K562 (cell line): ENCODE results near the gene ABCD4. TPM values are rescaled to one million over a fixed set of nuclear protein-coding genes. Genes with fewer than 3 reads are reported as not detected.

Experiments used
- ARHGAP35 ChIP-seq: fragments of 450-650 bp; IDR thresholded peaks from 2 replicates; pipeline ENCODE4 v1.6.1; 2018; ENCODE audit not compliant: partially characterized antibody
- CBX5 ChIP-seq: IDR thresholded peaks from 2 replicates; pipeline ENCODE4 v1.6.1; 2014; ENCODE audit warnings: low read depth, borderline replicate concordance
- CHD2 ChIP-seq: IDR thresholded peaks from 2 replicates; pipeline ENCODE4 v1.6.1; 2011; ENCODE audit warnings: low read depth, low read length
- CHD4 ChIP-seq: fragments of 200-600 bp; sonication (generic); IDR thresholded peaks from 3 replicates; pipeline ENCODE4 v1.6.1; 2012; ENCODE audit warnings: low read depth, mild to moderate bottlenecking, mixed read lengths, low read length, inconsistent platforms; ENCODE audit not compliant: insufficient read depth, insufficient replicate concordance, poor library complexity, severe bottlenecking
- CREM ChIP-seq: IDR thresholded peaks from 2 replicates; pipeline ENCODE4 v1.6.1; 2014; ENCODE audit warnings: antibody characterized with exemption, low read depth
- FOXK1 ChIP-seq: sonication (generic); formaldehyde crosslinking; IDR thresholded peaks from 2 replicates; pipeline ENCODE4 v1.8.0; 2022; ENCODE audit warnings: missing genetic modification reagents, mild to moderate bottlenecking, borderline replicate concordance
- HIVEP1 ChIP-seq: fragments of 250-450 bp; sonication (Bioruptor Pico); IDR thresholded peaks from 2 replicates; pipeline ENCODE4 v1.4.0; 2020; ENCODE audit warnings: mild to moderate bottlenecking
- HMBOX1 ChIP-seq: sonication (generic); IDR thresholded peaks from 2 replicates; pipeline ENCODE4 v1.6.1; 2016
- MCM3 ChIP-seq: fragments of 450-650 bp; IDR thresholded peaks from 2 replicates; pipeline ENCODE4 v1.6.1; 2016
- NCOA6 ChIP-seq: fragments of 450-650 bp; IDR thresholded peaks from 2 replicates; pipeline ENCODE4 v1.6.1; 2017; ENCODE audit warnings: mild to moderate bottlenecking
- NFIC ChIP-seq: fragments of 450-650 bp; IDR thresholded peaks from 2 replicates; pipeline ENCODE4 v1.6.1; 2017; ENCODE audit warnings: mild to moderate bottlenecking, inconsistent platforms
- NKRF ChIP-seq: fragments of 450-650 bp; IDR thresholded peaks from 2 replicates; pipeline ENCODE4 v1.6.1; 2016; ENCODE audit warnings: borderline replicate concordance
- NR1H2 ChIP-seq: sonication (generic); formaldehyde crosslinking; IDR thresholded peaks from 2 replicates; pipeline ENCODE4 v1.4.0; 2020; ENCODE audit warnings: mild to moderate bottlenecking, missing genetic modification reagents
- SMAD4 ChIP-seq: fragments of 250-450 bp; sonication (Bioruptor Pico); conservative IDR thresholded peaks from 2 replicates; pipeline ENCODE4 v1.8.0; 2021; ENCODE audit warnings: inconsistent platforms, mild to moderate bottlenecking, moderate library complexity
- SUPT5H ChIP-seq: fragments of 450-650 bp; IDR thresholded peaks from 2 replicates; pipeline ENCODE4 v1.6.1; 2016
- TAF1 ChIP-seq: IDR thresholded peaks from 2 replicates; pipeline ENCODE4 v1.6.1; 2011; ENCODE audit warnings: mild to moderate bottlenecking, low read length, moderate library complexity; ENCODE audit not compliant: insufficient read depth, control insufficient read depth, severe bottlenecking; ENCODE audit errors: extremely low read depth
- TOE1 ChIP-seq, 2 experiments: fragments of 450-650 bp in 1 of 2; sonication (generic) in 1 of 2; formaldehyde crosslinking in 1 of 2; IDR thresholded peaks; 2 replicates each; pipeline versions ENCODE4 v1.7.1 to v1.8.0; 2016 to 2022; ENCODE audit warnings: borderline replicate concordance in 2 of 2, mild to moderate bottlenecking in 2 of 2, antibody characterized with exemption in 1 of 2, inconsistent platforms in 1 of 2, low read depth in 1 of 2, missing genetic modification reagents in 1 of 2, moderate library complexity in 1 of 2
- USF2 ChIP-seq: sonication (generic); formaldehyde crosslinking; IDR thresholded peaks from 2 replicates; pipeline ENCODE4 v1.5.0; 2020; ENCODE audit warnings: missing genetic modification reagents
- ZNF347 ChIP-seq: fragments of 450-650 bp; formaldehyde crosslinking; IDR thresholded peaks from 2 replicates; pipeline ENCODE4 v1.4.0; 2020; ENCODE audit warnings: low read depth, mild to moderate bottlenecking, moderate library complexity
- polyA plus RNA-seq, 8 experiments: library from polyadenylated mRNA; depleted of rRNA in 4 of 8; stranded (reverse) in 5 of 8; unstranded in 3 of 8; fragments of >200 nt; fragmentation: Nextera tagmentation in 2 of 8; fragmentation: Illumina TruSeq in 1 of 8; extraction: Ambion mirVana in 2 of 8; extraction: Trizol in 1 of 8; gene quantifications; 2 replicates each; pipeline versions ENCODE4 v1.2.1 to v1.2.3, GENCODE V29; 2011 to 2014; ENCODE audit warnings: inconsistent platforms in 1 of 8, missing spikeins in 1 of 8
- total RNA-seq, 7 experiments: library from RNA; depleted of rRNA in 6 of 7; stranded (reverse); fragments of >200 nt in 6 of 7; fragmentation: Illumina TruSeq in 2 of 7; extraction: Trizol in 2 of 7; gene quantifications; 2 replicates each; pipeline versions ENCODE4 v1.2.1 to v1.2.3, GENCODE V29; 2011 to 2021; ENCODE audit warnings: low replicate concordance in 1 of 7
- TF ChIP-seq, protein P1 (sequence below): fragments of 250-450 bp; sonication (Bioruptor Pico); IDR thresholded peaks from 2 replicates; pipeline ENCODE4 v1.5.0; 2020; ENCODE audit warnings: mild to moderate bottlenecking, borderline replicate concordance

Gene ABCD4
- total and polyA plus RNA-seq, 9 of the 15 experiments (the other 6 are each of a cell fraction or from before 2014, with no cell fraction given): 3.5 to 17.2 (median 12.4) TPM

DNA sequence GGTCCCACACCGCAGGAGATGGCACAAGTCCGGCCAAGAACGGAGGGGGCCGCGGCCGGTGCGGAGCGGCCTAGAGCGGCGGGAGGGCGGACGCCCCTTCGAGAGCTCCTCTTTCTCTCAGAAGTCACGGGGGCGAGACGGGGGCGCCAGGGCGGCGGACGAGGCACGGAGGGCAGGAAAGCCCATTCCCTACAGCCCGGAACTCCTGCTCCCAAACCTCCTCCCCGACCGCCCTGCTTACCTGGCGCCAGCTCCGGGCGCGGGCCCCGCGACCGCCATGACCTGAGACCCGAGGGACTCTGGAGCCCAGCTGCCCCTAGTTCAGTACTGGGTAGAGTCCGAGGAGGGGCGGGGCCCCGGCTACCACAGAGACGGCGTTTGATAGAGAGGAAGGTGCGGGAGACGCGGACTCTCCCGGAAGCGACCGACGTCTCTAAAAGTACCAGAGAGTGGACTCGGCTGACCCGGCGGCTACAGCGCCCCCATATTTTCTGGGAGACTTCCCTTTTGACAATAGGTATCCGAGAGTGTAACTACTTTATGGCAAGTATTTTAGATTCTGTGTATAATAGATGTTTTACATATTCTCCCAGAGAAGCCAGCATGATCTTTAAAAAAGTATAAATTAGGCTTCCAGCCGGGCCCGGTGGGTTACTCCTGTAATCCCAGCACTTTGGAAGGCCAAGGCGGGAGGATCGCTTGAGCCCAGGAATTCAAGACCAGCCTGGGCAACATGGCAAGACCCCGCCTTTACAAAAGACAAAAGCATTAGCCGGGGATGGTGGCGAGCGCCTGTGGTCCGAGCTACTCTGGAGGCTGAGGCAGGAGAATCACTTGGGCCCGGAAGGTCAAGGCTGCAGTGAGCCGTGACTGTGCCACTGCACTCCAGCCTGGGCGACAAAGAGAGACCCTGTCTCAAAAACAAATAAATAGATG, at the start of gene ABCD4 (continued):
- 0 out of 2 replicates have a peak, but pooled peaks have one; percentile 30 for TF ChIP-seq TOE1 (IDR thresholded peaks at IDR 0.05; ENCODE audit: borderline replicate concordance)
- TF ChIP-seq TOE1 (CRISPR knock-in tag; IDR thresholded peaks at IDR 0.05; ENCODE audit: borderline replicate concordance, low read depth): no peak
- 0 out of 2 replicates have a peak, but pooled peaks have one; percentile 57 for TF ChIP-seq NR1H2 (CRISPR knock-in tag)
- no peak for TF ChIP-seq HMBOX1
- TF ChIP-seq NFIC: no peak; the same call in 1 of the 2 replicates
- no peak for TF ChIP-seq NKRF
- no peak for TF ChIP-seq CHD2
- TF ChIP-seq CHD4: no peak
- no peak for TF ChIP-seq MCM3
- no peak for TF ChIP-seq FOXK1 (CRISPR knock-in tag)
- peak; percentile 80 for TF ChIP-seq SUPT5H
- peak; percentile 40; the same call in 1 of the 2 replicates for TF ChIP-seq SMAD4 (CRISPR knock-in tag)
- TF ChIP-seq USF2 (CRISPR knock-in tag): 0 out of 2 replicates have a peak, but pooled peaks have one; percentile 17
- no peak for TF ChIP-seq ZNF347
- TF ChIP-seq CBX5: no peak
- peak; percentile 61 for TF ChIP-seq CREM
- no peak for TF ChIP-seq HIVEP1 (CRISPR knock-in tag)
- TF ChIP-seq TAF1: peak; percentile 85
- TF ChIP-seq, protein P1, sequence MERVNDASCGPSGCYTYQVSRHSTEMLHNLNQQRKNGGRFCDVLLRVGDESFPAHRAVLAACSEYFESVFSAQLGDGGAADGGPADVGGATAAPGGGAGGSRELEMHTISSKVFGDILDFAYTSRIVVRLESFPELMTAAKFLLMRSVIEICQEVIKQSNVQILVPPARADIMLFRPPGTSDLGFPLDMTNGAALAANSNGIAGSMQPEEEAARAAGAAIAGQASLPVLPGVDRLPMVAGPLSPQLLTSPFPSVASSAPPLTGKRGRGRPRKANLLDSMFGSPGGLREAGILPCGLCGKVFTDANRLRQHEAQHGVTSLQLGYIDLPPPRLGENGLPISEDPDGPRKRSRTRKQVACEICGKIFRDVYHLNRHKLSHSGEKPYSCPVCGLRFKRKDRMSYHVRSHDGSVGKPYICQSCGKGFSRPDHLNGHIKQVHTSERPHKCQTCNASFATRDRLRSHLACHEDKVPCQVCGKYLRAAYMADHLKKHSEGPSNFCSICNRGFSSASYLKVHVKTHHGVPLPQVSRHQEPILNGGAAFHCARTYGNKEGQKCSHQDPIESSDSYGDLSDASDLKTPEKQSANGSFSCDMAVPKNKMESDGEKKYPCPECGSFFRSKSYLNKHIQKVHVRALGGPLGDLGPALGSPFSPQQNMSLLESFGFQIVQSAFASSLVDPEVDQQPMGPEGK: no peak
- TF ChIP-seq NCOA6: no peak
- TF ChIP-seq ARHGAP35: no peak
